SK-N-SH treated with all-trans-retinoic acid at 6 μM for 48 hours (cell line): ENCODE results near the gene ZNF175.
A peak's percentile ranks its signal among the peaks of the same experiment; 100 is the strongest.

Source experiments
- ATAC-seq: fragments of 200-7000 bp; cut with Tn5 transposase; 3 replicates; pipeline ENCODE4 v1.9.1; 2020; ENCODE audit warnings: mild to moderate bottlenecking, moderate library complexity
- ARNTL ChIP-seq: fragments of 450-650 bp; formaldehyde crosslinking; IDR thresholded peaks from 2 replicates; pipeline ENCODE4 v1.5.0; 2020; ENCODE audit warnings: low read depth, mild to moderate bottlenecking, moderate library complexity, borderline replicate concordance
- BACH2 ChIP-seq: fragments of 250-450 bp; sonication (Bioruptor Pico); IDR thresholded peaks from 2 replicates; pipeline ENCODE4 v1.9.0; 2021; ENCODE audit warnings: mild to moderate bottlenecking, borderline replicate concordance
- CSDC2 ChIP-seq: fragments of 250-450 bp; sonication (Bioruptor Pico); IDR thresholded peaks from 2 replicates; pipeline ENCODE4 v1.5.0; 2020; ENCODE audit warnings: mild to moderate bottlenecking, moderate library complexity
- ESRRG ChIP-seq: fragments of 250-450 bp; sonication (Bioruptor Pico); IDR thresholded peaks from 2 replicates; pipeline ENCODE4 v1.6.1; 2021; ENCODE audit warnings: mild to moderate bottlenecking
- GLIS3 ChIP-seq: fragments of 250-450 bp; sonication (Bioruptor Pico); IDR thresholded peaks from 2 replicates; pipeline ENCODE4 v1.5.0; 2020; ENCODE audit warnings: mild to moderate bottlenecking, moderate library complexity
- ISL1 ChIP-seq: fragments of 250-450 bp; sonication (Bioruptor Pico); IDR thresholded peaks from 2 replicates; pipeline ENCODE4 v2.1.2; 2022; ENCODE audit warnings: mild to moderate bottlenecking, moderate library complexity
- OSR1 ChIP-seq: fragments of 250-450 bp; sonication (Bioruptor Pico); IDR thresholded peaks from 2 replicates; pipeline ENCODE4 v1.8.0; 2022; ENCODE audit warnings: moderate library complexity, mild to moderate bottlenecking, inconsistent platforms
- PPARA ChIP-seq: fragments of 250-450 bp; sonication (Bioruptor Pico); IDR thresholded peaks from 2 replicates; pipeline ENCODE4 v1.5.0; 2020; ENCODE audit warnings: mild to moderate bottlenecking, borderline replicate concordance
- RARB ChIP-seq: fragments of 250-450 bp; sonication (Bioruptor Pico); IDR thresholded peaks from 2 replicates; pipeline ENCODE4 v1.8.0; 2021; ENCODE audit warnings: mild to moderate bottlenecking, moderate library complexity
- SNAI2 ChIP-seq: fragments of 250-450 bp; sonication (Bioruptor Pico); IDR thresholded peaks from 2 replicates; pipeline ENCODE4 v1.5.0; 2020; ENCODE audit warnings: mild to moderate bottlenecking, moderate library complexity
- TCF4 ChIP-seq: fragments of 250-450 bp; sonication (Bioruptor Pico); IDR thresholded peaks from 2 replicates; pipeline ENCODE4 v1.8.0; 2021; ENCODE audit warnings: mild to moderate bottlenecking, moderate library complexity, borderline replicate concordance
- TOX ChIP-seq: fragments of 250-450 bp; sonication (Bioruptor Pico); IDR thresholded peaks from 2 replicates; pipeline ENCODE4 v1.8.0; 2021; ENCODE audit warnings: mild to moderate bottlenecking, moderate library complexity, borderline replicate concordance
- ZC3H10 ChIP-seq: fragments of 250-450 bp; sonication (Bioruptor Pico); IDR thresholded peaks from 2 replicates; pipeline ENCODE4 v1.5.1; 2021; ENCODE audit warnings: mild to moderate bottlenecking, moderate library complexity
- ZFP3 ChIP-seq: fragments of 250-450 bp; sonication (Bioruptor Pico); IDR thresholded peaks from 2 replicates; pipeline ENCODE4 v1.5.0; 2020; ENCODE audit warnings: mild to moderate bottlenecking, moderate library complexity
- ZFP30 ChIP-seq: fragments of 450-650 bp; formaldehyde crosslinking; IDR thresholded peaks from 2 replicates; pipeline ENCODE4 v1.5.0; 2022; ENCODE audit warnings: mild to moderate bottlenecking, moderate library complexity
- ZNF565 ChIP-seq: fragments of 450-650 bp; formaldehyde crosslinking; conservative IDR thresholded peaks from 2 replicates; pipeline ENCODE4 v1.5.0; 2020; ENCODE audit warnings: low read depth, mild to moderate bottlenecking, moderate library complexity
- ZNF70 ChIP-seq: fragments of 450-650 bp; formaldehyde crosslinking; IDR thresholded peaks from 2 replicates; pipeline ENCODE4 v1.5.0; 2020; ENCODE audit warnings: mild to moderate bottlenecking, moderate library complexity
- ZNF8 ChIP-seq: fragments of 450-650 bp; formaldehyde crosslinking; IDR thresholded peaks from 2 replicates; pipeline ENCODE4 v1.5.0; 2020; ENCODE audit warnings: mild to moderate bottlenecking, moderate library complexity
- TF ChIP-seq, protein P1 (sequence below): fragments of 250-450 bp; sonication (Bioruptor Pico); IDR thresholded peaks from 2 replicates; pipeline ENCODE4 v1.8.0; 2021; ENCODE audit warnings: low read depth, mild to moderate bottlenecking, moderate library complexity, borderline replicate concordance
- TF ChIP-seq, protein P2 (sequence below): fragments of 250-450 bp; sonication (Bioruptor Pico); IDR thresholded peaks from 2 replicates; pipeline ENCODE4 v1.8.0; 2020; ENCODE audit warnings: mild to moderate bottlenecking, moderate library complexity, borderline replicate concordance
- TF ChIP-seq, protein P3 (sequence below): fragments of 250-450 bp; sonication (Bioruptor Pico); IDR thresholded peaks from 2 replicates; pipeline ENCODE4 v1.5.0; 2020; ENCODE audit warnings: mild to moderate bottlenecking, moderate library complexity
- TF ChIP-seq, protein P4 (sequence below): fragments of 250-450 bp; sonication (Bioruptor Pico); IDR thresholded peaks from 2 replicates; pipeline ENCODE4 v1.5.1; 2021; ENCODE audit warnings: mild to moderate bottlenecking, moderate library complexity

Gene ZNF175

DNA sequence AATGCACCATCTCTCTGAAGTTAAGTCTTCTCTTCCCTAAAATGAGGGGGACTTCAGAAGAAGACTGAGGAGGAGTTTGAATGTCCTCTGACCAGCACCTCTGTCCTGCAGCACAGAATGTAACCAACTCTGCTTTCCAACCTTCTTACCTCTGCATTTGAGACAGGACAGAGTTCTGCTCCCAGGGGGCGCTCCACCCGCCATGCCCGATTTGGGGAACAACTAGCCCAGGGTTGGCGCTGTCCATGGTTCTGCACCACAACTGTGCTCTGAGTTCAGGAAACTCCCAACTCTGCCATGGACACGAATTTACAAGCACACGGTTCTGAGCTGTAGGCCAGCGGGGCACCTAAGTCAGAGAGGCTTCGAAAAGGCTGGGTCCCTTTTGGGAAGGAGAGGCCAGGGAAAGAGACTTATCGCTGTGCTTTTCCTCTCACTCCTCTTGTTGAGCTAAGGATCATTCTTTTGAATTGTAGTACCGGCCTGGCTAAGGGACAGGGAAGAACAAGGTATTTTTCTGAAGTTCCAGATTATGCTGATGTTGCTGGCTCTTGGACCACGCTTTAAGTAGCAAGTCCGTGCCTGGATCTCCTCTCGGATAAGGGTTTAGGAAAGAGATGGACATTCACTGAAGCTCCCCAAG, 37.0 kb downstream of the ZNF175 start:
- TF ChIP-seq, protein P1, sequence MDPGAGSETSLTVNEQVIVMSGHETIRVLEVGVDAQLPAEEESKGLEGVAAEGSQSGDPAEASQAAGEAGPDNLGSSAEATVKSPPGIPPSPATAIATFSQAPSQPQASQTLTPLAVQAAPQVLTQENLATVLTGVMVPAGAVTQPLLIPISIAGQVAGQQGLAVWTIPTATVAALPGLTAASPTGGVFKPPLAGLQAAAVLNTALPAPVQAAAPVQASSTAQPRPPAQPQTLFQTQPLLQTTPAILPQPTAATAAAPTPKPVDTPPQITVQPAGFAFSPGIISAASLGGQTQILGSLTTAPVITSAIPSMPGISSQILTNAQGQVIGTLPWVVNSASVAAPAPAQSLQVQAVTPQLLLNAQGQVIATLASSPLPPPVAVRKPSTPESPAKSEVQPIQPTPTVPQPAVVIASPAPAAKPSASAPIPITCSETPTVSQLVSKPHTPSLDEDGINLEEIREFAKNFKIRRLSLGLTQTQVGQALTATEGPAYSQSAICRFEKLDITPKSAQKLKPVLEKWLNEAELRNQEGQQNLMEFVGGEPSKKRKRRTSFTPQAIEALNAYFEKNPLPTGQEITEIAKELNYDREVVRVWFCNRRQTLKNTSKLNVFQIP (CRISPR knock-in tag), result no peak
- no peak for TF ChIP-seq ZFP3 (CRISPR knock-in tag)
- TF ChIP-seq CSDC2 (CRISPR knock-in tag), result no peak
- no peak for TF ChIP-seq OSR1 (CRISPR knock-in tag)
- TF ChIP-seq ZNF565, result no peak
- no peak for TF ChIP-seq ESRRG (CRISPR knock-in tag)
- TF ChIP-seq ISL1 (CRISPR knock-in tag), result no peak
- TF ChIP-seq, protein P2, sequence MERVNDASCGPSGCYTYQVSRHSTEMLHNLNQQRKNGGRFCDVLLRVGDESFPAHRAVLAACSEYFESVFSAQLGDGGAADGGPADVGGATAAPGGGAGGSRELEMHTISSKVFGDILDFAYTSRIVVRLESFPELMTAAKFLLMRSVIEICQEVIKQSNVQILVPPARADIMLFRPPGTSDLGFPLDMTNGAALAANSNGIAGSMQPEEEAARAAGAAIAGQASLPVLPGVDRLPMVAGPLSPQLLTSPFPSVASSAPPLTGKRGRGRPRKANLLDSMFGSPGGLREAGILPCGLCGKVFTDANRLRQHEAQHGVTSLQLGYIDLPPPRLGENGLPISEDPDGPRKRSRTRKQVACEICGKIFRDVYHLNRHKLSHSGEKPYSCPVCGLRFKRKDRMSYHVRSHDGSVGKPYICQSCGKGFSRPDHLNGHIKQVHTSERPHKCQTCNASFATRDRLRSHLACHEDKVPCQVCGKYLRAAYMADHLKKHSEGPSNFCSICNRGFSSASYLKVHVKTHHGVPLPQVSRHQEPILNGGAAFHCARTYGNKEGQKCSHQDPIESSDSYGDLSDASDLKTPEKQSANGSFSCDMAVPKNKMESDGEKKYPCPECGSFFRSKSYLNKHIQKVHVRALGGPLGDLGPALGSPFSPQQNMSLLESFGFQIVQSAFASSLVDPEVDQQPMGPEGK (CRISPR knock-in tag), result no peak
- TF ChIP-seq SNAI2 (CRISPR knock-in tag), result no peak
- no peak for TF ChIP-seq GLIS3 (CRISPR knock-in tag)
- no peak for TF ChIP-seq TOX (CRISPR knock-in tag)
- peak; percentile 71 for ATAC-seq

DNA sequence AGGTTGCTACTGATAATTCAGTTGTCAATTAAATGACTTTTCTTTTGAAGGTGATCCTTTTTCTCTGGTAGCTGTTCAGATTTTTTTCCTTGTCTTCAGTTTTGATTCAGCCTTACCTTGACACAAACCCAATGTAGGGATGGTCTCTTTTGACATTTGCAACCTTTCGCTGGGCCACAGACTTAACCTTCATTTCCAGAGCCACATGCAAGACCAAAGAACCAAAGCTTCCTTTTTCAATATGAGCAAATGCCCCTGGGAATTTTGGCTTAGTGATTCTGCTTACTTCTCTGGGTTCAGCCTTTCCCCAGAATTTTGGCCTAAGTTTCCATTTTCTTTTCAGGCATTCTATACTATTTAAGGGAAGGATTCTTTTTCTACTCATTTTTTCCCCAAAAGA, 39.5 kb downstream of the ZNF175 start:
- no peak for TF ChIP-seq ARNTL (CRISPR knock-in tag)
- ATAC-seq, result no peak

DNA sequence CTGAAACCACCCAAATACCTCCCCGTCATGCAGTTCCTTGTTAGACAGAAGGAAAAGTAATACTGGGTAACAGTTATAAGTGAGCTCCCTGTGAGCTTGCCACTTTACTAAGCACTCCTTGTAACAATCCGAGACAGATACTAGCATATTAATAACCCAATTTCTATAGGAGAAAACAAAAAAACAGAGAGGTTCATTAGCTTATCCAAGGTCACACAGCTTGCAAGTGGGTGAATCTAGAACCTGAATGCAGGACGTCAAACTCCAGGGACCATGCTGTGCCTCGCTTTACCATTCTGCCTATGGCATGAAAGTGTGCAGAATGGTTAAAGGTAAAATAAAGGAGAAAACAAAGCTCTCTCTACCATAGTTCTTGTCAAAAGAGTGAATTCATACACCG, 43.7 kb downstream of the ZNF175 start:
- ATAC-seq, result no peak
- TF ChIP-seq CSDC2 (CRISPR knock-in tag) (no peak), TOX (CRISPR knock-in tag) (no peak), TCF4 (CRISPR knock-in tag) (no peak), OSR1 (CRISPR knock-in tag) (no peak), RARB (CRISPR knock-in tag) (no peak), ZNF70 (CRISPR knock-in tag) (no peak), ZNF565 (no peak), ZFP3 (CRISPR knock-in tag) (no peak), SNAI2 (CRISPR knock-in tag) (no peak), ZC3H10 (CRISPR knock-in tag) (no peak), PPARA (no peak), ZFP30 (CRISPR knock-in tag) (no peak), ZNF8 (CRISPR knock-in tag) (no peak), ISL1 (CRISPR knock-in tag) (no peak), BACH2 (CRISPR knock-in tag) (no peak)
- TF ChIP-seq, protein P2 (CRISPR knock-in tag), result no peak
- TF ChIP-seq, protein P3, sequence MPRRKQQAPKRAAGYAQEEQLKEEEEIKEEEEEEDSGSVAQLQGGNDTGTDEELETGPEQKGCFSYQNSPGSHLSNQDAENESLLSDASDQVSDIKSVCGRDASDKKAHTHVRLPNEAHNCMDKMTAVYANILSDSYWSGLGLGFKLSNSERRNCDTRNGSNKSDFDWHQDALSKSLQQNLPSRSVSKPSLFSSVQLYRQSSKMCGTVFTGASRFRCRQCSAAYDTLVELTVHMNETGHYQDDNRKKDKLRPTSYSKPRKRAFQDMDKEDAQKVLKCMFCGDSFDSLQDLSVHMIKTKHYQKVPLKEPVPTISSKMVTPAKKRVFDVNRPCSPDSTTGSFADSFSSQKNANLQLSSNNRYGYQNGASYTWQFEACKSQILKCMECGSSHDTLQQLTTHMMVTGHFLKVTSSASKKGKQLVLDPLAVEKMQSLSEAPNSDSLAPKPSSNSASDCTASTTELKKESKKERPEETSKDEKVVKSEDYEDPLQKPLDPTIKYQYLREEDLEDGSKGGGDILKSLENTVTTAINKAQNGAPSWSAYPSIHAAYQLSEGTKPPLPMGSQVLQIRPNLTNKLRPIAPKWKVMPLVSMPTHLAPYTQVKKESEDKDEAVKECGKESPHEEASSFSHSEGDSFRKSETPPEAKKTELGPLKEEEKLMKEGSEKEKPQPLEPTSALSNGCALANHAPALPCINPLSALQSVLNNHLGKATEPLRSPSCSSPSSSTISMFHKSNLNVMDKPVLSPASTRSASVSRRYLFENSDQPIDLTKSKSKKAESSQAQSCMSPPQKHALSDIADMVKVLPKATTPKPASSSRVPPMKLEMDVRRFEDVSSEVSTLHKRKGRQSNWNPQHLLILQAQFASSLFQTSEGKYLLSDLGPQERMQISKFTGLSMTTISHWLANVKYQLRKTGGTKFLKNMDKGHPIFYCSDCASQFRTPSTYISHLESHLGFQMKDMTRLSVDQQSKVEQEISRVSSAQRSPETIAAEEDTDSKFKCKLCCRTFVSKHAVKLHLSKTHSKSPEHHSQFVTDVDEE, result no peak
- TF ChIP-seq, protein P4, sequence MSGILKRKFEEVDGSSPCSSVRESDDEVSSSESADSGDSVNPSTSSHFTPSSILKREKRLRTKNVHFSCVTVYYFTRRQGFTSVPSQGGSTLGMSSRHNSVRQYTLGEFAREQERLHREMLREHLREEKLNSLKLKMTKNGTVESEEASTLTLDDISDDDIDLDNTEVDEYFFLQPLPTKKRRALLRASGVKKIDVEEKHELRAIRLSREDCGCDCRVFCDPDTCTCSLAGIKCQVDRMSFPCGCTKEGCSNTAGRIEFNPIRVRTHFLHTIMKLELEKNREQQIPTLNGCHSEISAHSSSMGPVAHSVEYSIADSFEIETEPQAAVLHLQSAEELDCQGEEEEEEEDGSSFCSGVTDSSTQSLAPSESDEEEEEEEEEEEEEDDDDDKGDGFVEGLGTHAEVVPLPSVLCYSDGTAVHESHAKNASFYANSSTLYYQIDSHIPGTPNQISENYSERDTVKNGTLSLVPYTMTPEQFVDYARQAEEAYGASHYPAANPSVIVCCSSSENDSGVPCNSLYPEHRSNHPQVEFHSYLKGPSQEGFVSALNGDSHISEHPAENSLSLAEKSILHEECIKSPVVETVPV (CRISPR knock-in tag), result no peak
- TF ChIP-seq, protein P1 (CRISPR knock-in tag), result no peak
- TF ChIP-seq, all 23 proteins: peak for 0
